KOPT-K1 (cell line): Measurements from ENCODE around the gene NFASC.

Source experiments
- H3K27ac ChIP-seq: fragments of 200-600 bp; sonication (generic); 2 replicates; pipeline ENCODE4 v1.5.1; 2016; ENCODE audit warnings: antibody characterized with exemption, mild to moderate bottlenecking, low read depth, low read length; ENCODE audit not compliant: poor library complexity, severe bottlenecking
- H3K36me3 ChIP-seq: fragments of 200-600 bp; sonication (generic); 2 replicates; pipeline ENCODE4 v1.5.1; 2017; ENCODE audit warnings: antibody characterized with exemption, mild to moderate bottlenecking, low read length, moderate library complexity; ENCODE audit not compliant: insufficient read depth
- H3K9me3 ChIP-seq: fragments of 200-600 bp; sonication (generic); 2 replicates; pipeline ENCODE4 v1.5.1; 2017; ENCODE audit warnings: antibody characterized with exemption, low read length, mild to moderate bottlenecking; ENCODE audit not compliant: insufficient read depth, poor library complexity, severe bottlenecking

Gene NFASC

GRCh38 chr1:204994086-204994862, 123.6 kb downstream of the NFASC start:
- no peak overlapping the region for H3K27ac ChIP-seq
- no peaks in the 10 kb centered on the region for H3K36me3 ChIP-seq
- no peaks in the 10 kb centered on the region for H3K9me3 ChIP-seq

- Histone ChIP-seq H3K36me3 (no peaks in the 10 kb centered on the region), H3K27ac (no peak overlapping the region), H3K9me3 (no peaks in the 10 kb centered on the region)
Measured at GRCh38 chr1:204996981-204997380, 126.3 kb downstream of the NFASC start.

- Histone ChIP-seq H3K9me3 (no peaks in the 10 kb centered on the region), H3K36me3 (no peaks in the 10 kb centered on the region), H3K27ac (no peak overlapping the region)
Measured at GRCh38 chr1:204997591-204998355, 127.1 kb downstream of the NFASC start.

- Histone ChIP-seq H3K9me3 (no peaks in the 10 kb centered on the region), H3K36me3 (no peaks in the 10 kb centered on the region), H3K27ac (no peak overlapping the region)
Measured at GRCh38 chr1:205001162-205001561, 130.5 kb downstream of the NFASC start.

- Histone ChIP-seq H3K9me3 (no peaks in the 10 kb centered on the region), H3K27ac (no peak overlapping the region)
Measured at GRCh38 chr1:205002705-205003104, 132.0 kb downstream of the NFASC start.

GRCh38 chr1:205003358-205004131, 132.9 kb downstream of the NFASC start:
- H3K36me3 ChIP-seq: no peaks in the 10 kb centered on the region
- H3K27ac ChIP-seq: no peak overlapping the region
- no peaks in the 10 kb centered on the region for H3K9me3 ChIP-seq

More at GRCh38 chr1:205002705-205003104, 132.0 kb downstream of the NFASC start:
- no peaks in the 10 kb centered on the region for H3K36me3 ChIP-seq

GRCh38 chr1:205004351-205004750, 133.7 kb downstream of the NFASC start:
- Histone ChIP-seq H3K36me3 (no peaks in the 10 kb centered on the region), H3K27ac (no peak overlapping the region), H3K9me3 (no peaks in the 10 kb centered on the region)

GRCh38 chr1:205008896-205009295, 138.2 kb downstream of the NFASC start:
- Histone ChIP-seq H3K9me3 (no peaks in the 10 kb centered on the region), H3K27ac (no peak overlapping the region), H3K36me3 (no peaks in the 10 kb centered on the region)

GRCh38 chr1:205009670-205010069, 139.0 kb downstream of the NFASC start:
- Histone ChIP-seq H3K27ac (no peak overlapping the region), H3K36me3 (no peaks in the 10 kb centered on the region), H3K9me3 (no peaks in the 10 kb centered on the region)

GRCh38 chr1:205012391-205013140, 141.9 kb downstream of the NFASC start:
- H3K36me3 ChIP-seq: no peaks in the 10 kb centered on the region
- H3K9me3 ChIP-seq: no peaks in the 10 kb centered on the region
- H3K27ac ChIP-seq: no peak overlapping the region

GRCh38 chr1:205013683-205014367, 143.2 kb downstream of the NFASC start:
- Histone ChIP-seq H3K36me3 (no peaks in the 10 kb centered on the region), H3K9me3 (no peaks in the 10 kb centered on the region), H3K27ac (no peak overlapping the region)

- no peaks in the 10 kb centered on the region for H3K36me3 ChIP-seq
- H3K27ac ChIP-seq: no peak overlapping the region
- H3K9me3 ChIP-seq: no peaks in the 10 kb centered on the region
Measured at GRCh38 chr1:205014783-205015182, 144.1 kb downstream of the NFASC start.

- Histone ChIP-seq H3K27ac (no peak overlapping the region), H3K36me3 (no peaks in the 10 kb centered on the region), H3K9me3 (no peaks in the 10 kb centered on the region)
Measured at GRCh38 chr1:205015241-205015640, 144.6 kb downstream of the NFASC start.

GRCh38 chr1:205016075-205016474, 145.4 kb downstream of the NFASC start:
- Histone ChIP-seq H3K9me3 (no peaks in the 10 kb centered on the region), H3K27ac (no peak overlapping the region), H3K36me3 (no peaks in the 10 kb centered on the region)
